SK-N-MC (cell line): Measurements from ENCODE around the gene NKD2.
"Not testable (repeated sequence)": the region's sequence is repeated elsewhere in the genome, so short reads cannot be mapped to it uniquely, and the experiment has no call there.

ENCODE experiments used
- DNase-seq: peaks from one replicate; pipeline ENCODE4 v3.0.0-alpha.2; 2011; ENCODE audit warnings: low read depth, low spot score
- H3K27ac ChIP-seq: fragments of 200-600 bp; sonication (generic); 2 replicates; pipeline ENCODE4 v1.5.1; 2016; ENCODE audit warnings: mixed run types
- H3K36me3 ChIP-seq: fragments of 200-600 bp; sonication (generic); 2 replicates; pipeline ENCODE4 v1.6.1; 2017; ENCODE audit warnings: antibody characterized with exemption, low read length, mixed read lengths; ENCODE audit not compliant: insufficient read depth
- H3K4me3 ChIP-seq: fragments of 200-600 bp; sonication (generic); 2 replicates; pipeline ENCODE4 v1.5.1; 2016
- H3K9ac ChIP-seq: fragments of 200-600 bp; sonication (generic); 2 replicates; pipeline ENCODE4 v1.8.0; 2017; ENCODE audit warnings: mixed run types, mixed read lengths; ENCODE audit not compliant: insufficient read length
- H3K9me3 ChIP-seq: fragments of 200-600 bp; sonication (generic); 2 replicates; pipeline ENCODE4 v1.6.1; 2017; ENCODE audit warnings: low read depth, mild to moderate bottlenecking, antibody characterized with exemption, low read length, moderate library complexity, mixed read lengths
- EZH2 ChIP-seq: fragments of 200-600 bp; sonication (generic); IDR thresholded peaks from one replicate; pipeline ENCODE4 v1.6.1; 2017; ENCODE audit warnings: antibody characterized with exemption
- FOXP2 ChIP-seq: optimal IDR thresholded peaks from 2 replicates; pipeline ENCODE3; 2011; ENCODE audit warnings: mild to moderate bottlenecking, moderate library complexity; ENCODE audit not compliant: insufficient read depth; ENCODE audit errors: extremely low read length, control extremely low read depth
- POLR2AphosphoS5 ChIP-seq: IDR thresholded peaks from 2 replicates; pipeline ENCODE4 v1.6.1; 2012; ENCODE audit warnings: mild to moderate bottlenecking, low read depth, low read length, borderline replicate concordance

The NKD2 gene

GRCh38 chr5:1017056-1017455 is 8.5 kb downstream of the NKD2 start:
- TF ChIP-seq EZH2 = no peak
- no peak for TF ChIP-seq FOXP2
- no peak for TF ChIP-seq POLR2AphosphoS5
- no peaks in the 10 kb centered on the region for H3K36me3 ChIP-seq
- H3K4me3 ChIP-seq = no peak overlapping the region
- H3K9ac ChIP-seq = no peak overlapping the region
- no peak overlapping the region for H3K27ac ChIP-seq
- DNase-seq = no peak
- no peaks in the 10 kb centered on the region for H3K9me3 ChIP-seq

- H3K9ac ChIP-seq = no peak overlapping the region
- no peaks in the 10 kb centered on the region for H3K36me3 ChIP-seq
- TF ChIP-seq POLR2AphosphoS5 (no peak), EZH2 (no peak), FOXP2 (no peak)
- DNase-seq = no peak
- H3K9me3 ChIP-seq = no peaks in the 10 kb centered on the region
- H3K27ac ChIP-seq = no peak overlapping the region
- no peak overlapping the region for H3K4me3 ChIP-seq
These were observed 9.3 kb downstream of the NKD2 start for GRCh38 chr5:1017691-1018455.

GRCh38 chr5:1018596-1018995 is 10.0 kb downstream of the NKD2 start:
- H3K9me3 ChIP-seq = no peaks in the 10 kb centered on the region
- no peak for TF ChIP-seq POLR2AphosphoS5
- no peak for TF ChIP-seq EZH2
- TF ChIP-seq FOXP2 = no peak
- no peaks in the 10 kb centered on the region for H3K36me3 ChIP-seq
- no peak overlapping the region for H3K4me3 ChIP-seq
- H3K9ac ChIP-seq = no peak overlapping the region
- H3K27ac ChIP-seq = no peak overlapping the region
- no peak for DNase-seq

- TF ChIP-seq FOXP2 (no peak), EZH2 (no peak), POLR2AphosphoS5 (no peak)
- Histone ChIP-seq H3K9me3 (no peaks in the 10 kb centered on the region), H3K9ac (no peak overlapping the region), H3K4me3 (peak overlapping the region; percentile 31), H3K36me3 (no peaks in the 10 kb centered on the region), H3K27ac (peak overlapping the region; percentile 51)
- no peak for DNase-seq
These were observed 10.7 kb downstream of the NKD2 start for GRCh38 chr5:1019001-1019905.

GRCh38 chr5:1020452-1020961 is 11.9 kb downstream of the NKD2 start:
- no peaks in the 10 kb centered on the region for H3K9me3 ChIP-seq
- TF ChIP-seq FOXP2 (no peak), EZH2 (no peak), POLR2AphosphoS5 (no peak)
- peak overlapping the region; percentile 31; the same call in 1 of the 2 replicates for H3K4me3 ChIP-seq
- no peak overlapping the region for H3K9ac ChIP-seq
- DNase-seq = no peak
- no peaks in the 10 kb centered on the region for H3K36me3 ChIP-seq
- 0 out of 2 replicates have a peak overlapping the region, but pooled peaks have one; percentile 71 for H3K27ac ChIP-seq

GRCh38 chr5:1021136-1021968 is 12.8 kb downstream of the NKD2 start:
- Histone ChIP-seq H3K9me3 (no peaks in the 10 kb centered on the region), H3K36me3 (no peaks in the 10 kb centered on the region), H3K4me3 (peak overlapping the region; percentile 67), H3K27ac (peak overlapping the region; percentile 71), H3K9ac (no peak overlapping the region)
- DNase-seq = no peak
- TF ChIP-seq EZH2 = no peak
- TF ChIP-seq POLR2AphosphoS5 = no peak
- no peak for TF ChIP-seq FOXP2

- DNase-seq, H3K9me3 ChIP-seq, H3K9ac ChIP-seq, H3K36me3 ChIP-seq: not testable (repeated sequence)
- peak overlapping the region; percentile 67 for H3K4me3 ChIP-seq
- peak overlapping the region; percentile 69; the same call in 1 of the 2 replicates for H3K27ac ChIP-seq
These were observed 13.4 kb downstream of the NKD2 start for GRCh38 chr5:1021969-1022336.
